NK-92 (cell line): ENCODE measurements around the gene NAV1.

Experiments used
- DNase-seq: peaks from one replicate; lab custom pipeline; 2025; ENCODE audit not compliant: unreplicated experiment; lab: John Stamatoyannopoulos, UW

The NAV1 gene

GRCh38 chr1:201583663-201584062, 44.7 kb downstream of the NAV1 start:
- no peak for DNase-seq

DNA sequence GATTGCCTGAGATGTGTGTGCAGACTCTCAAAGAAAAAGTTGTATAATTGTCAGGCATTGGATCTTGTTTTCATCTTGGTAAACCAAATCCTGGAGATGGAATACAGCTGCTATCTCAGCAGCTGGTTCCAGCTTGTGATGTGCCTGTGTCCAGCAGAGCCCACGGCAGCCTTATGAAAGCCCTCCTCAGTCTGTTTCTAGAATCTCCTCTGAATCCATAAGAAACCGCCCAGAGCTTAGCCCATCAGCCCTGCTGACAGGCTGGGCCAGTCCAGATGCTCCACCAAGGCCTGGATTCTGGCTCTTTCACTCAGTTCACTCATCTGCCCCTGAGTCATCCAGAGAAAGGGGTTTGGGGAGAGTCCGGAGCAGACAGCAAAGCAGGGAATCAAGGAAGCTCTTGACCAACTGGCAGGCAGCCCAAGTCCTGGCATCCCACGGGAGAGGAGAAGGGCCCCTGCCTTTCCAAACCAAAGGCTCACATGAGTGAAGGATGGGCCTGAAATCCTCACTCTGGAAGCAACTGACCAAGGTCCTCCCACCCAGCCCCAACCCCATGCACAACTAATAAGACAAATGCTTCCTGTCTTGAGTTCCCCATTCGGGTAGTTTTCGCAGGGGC, 45.7 kb downstream of the NAV1 start:
- DNase-seq, result no peak

GRCh38 chr1:201585093-201585483, 46.2 kb downstream of the NAV1 start:
- DNase-seq, result no peak

GRCh38 chr1:201585901-201586300, 47.0 kb downstream of the NAV1 start:
- DNase-seq, result no peak

GRCh38 chr1:201586806-201587205, 47.9 kb downstream of the NAV1 start:
- DNase-seq, result no peak

GRCh38 chr1:201587729-201588128, 48.8 kb downstream of the NAV1 start:
- DNase-seq, result no peak
